ENCODE data around the gene DCTN1. TPM values are rescaled to one million over a fixed set of nuclear protein-coding genes. Genes with fewer than 3 reads are reported as not detected.

Gene DCTN1
- total and polyA plus RNA-seq, 2 donors (not counting 1 experiment from before 2014, with no cell fraction given) = 46.7 to 143 TPM

DNA sequence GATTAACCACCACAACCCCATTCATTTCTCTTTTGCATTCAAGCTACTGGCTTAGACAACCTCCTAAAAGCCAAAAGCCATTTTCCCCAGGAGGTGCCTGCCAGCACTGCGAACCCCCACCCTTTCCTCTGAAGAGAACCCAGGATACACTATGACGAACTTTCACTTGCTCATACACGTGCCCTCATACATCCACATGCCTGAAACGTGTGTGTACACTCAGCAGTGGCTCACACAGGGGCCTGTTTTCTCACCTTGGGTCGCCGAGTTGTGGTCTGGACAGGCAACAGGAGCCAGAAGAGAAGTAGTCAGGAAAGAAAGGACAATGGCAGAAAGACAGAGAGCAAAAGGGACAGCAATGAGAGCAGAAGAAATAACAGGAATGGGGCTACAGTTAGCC is 7.4 kb downstream of the DCTN1 start:
- Mint-ChIP-seq H3K27ac (no peak overlapping the region), H3K4me3 (no peak overlapping the region), H3K27me3 (no peaks in the 10 kb centered on the region), H3K9me3 (ENCODE audit: insufficient read depth) (no peaks in the 10 kb centered on the region), H3K4me1 (no peaks in the 10 kb centered on the region)
- 95% methylated on average over 3 of the region's 6 CpGs for WGBS (ENCODE audit: insufficient coverage)
- Histone ChIP-seq H3K36me3 (replicated peaks in 1 of 2; ENCODE audit: control extremely low read depth in 1 of 2, control insufficient read depth in 1 of 2, extremely low read depth in 1 of 2, insufficient read depth in 2 of 2, low read length in 1 of 2) (peaks cover 3 to 74% of the 10 kb centered on the region in 2 experiments), H4K20me1 (ENCODE audit: control insufficient read depth, insufficient read depth, low read length, poor library complexity, severe bottlenecking) (peaks cover 29% of the 10 kb centered on the region), H3K4me3 (ENCODE audit: control extremely low read depth in 1 of 5, extremely low read depth in 1 of 5, insufficient read depth in 1 of 5, low read depth in 2 of 5, low read length in 4 of 5) (no peak overlapping the region), H2AFZ (ENCODE audit: insufficient read depth, low read depth, low read length, poor library complexity, severe bottlenecking) (no peak overlapping the region), H3K4me2 (replicated peaks; ENCODE audit: low read depth, low read length, poor library complexity, severe bottlenecking) (no peak overlapping the region), H3K9me3 (ENCODE audit: control extremely low read depth in 1 of 3, control insufficient read depth in 2 of 3, insufficient read depth in 1 of 3, low read length in 2 of 3) (no peaks in the 10 kb centered on the region), H3K79me2 (ENCODE audit: control insufficient read depth, insufficient read depth, low read length) (no peaks in the 10 kb centered on the region), H3K27ac (ENCODE audit: low read length in 2 of 2) (no peak overlapping the region), H3K27me3 (replicated peaks in 1 of 4; ENCODE audit: control extremely low read depth in 1 of 4, control insufficient read depth in 3 of 4, insufficient read depth in 4 of 4, low read length in 3 of 4) (no peaks in the 10 kb centered on the region), H3K9ac (ENCODE audit: low read length) (no peak overlapping the region), H3K4me1 (ENCODE audit: control insufficient read depth in 2 of 2, insufficient read depth in 2 of 2, low read length in 2 of 2) (no peaks in the 10 kb centered on the region)
- intact Hi-C loops (cut with micrococcal nuclease) = no loop called here
- no peak for ATAC-seq (ENCODE audit: low read depth)
- ChIA-PET POLR2A (no interaction called here), CTCF (no interaction called here)
- DNase-seq = no peak
- TF ChIP-seq, protein P1, sequence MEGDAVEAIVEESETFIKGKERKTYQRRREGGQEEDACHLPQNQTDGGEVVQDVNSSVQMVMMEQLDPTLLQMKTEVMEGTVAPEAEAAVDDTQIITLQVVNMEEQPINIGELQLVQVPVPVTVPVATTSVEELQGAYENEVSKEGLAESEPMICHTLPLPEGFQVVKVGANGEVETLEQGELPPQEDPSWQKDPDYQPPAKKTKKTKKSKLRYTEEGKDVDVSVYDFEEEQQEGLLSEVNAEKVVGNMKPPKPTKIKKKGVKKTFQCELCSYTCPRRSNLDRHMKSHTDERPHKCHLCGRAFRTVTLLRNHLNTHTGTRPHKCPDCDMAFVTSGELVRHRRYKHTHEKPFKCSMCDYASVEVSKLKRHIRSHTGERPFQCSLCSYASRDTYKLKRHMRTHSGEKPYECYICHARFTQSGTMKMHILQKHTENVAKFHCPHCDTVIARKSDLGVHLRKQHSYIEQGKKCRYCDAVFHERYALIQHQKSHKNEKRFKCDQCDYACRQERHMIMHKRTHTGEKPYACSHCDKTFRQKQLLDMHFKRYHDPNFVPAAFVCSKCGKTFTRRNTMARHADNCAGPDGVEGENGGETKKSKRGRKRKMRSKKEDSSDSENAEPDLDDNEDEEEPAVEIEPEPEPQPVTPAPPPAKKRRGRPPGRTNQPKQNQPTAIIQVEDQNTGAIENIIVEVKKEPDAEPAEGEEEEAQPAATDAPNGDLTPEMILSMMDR (IDR thresholded peaks at IDR 0.05) = no peak
- no peak for TF ChIP-seq EZH2 (IDR thresholded peaks at IDR 0.05; ENCODE audit: borderline replicate concordance, insufficient read depth, low read depth, low read length, poor library complexity, severe bottlenecking)

DNA sequence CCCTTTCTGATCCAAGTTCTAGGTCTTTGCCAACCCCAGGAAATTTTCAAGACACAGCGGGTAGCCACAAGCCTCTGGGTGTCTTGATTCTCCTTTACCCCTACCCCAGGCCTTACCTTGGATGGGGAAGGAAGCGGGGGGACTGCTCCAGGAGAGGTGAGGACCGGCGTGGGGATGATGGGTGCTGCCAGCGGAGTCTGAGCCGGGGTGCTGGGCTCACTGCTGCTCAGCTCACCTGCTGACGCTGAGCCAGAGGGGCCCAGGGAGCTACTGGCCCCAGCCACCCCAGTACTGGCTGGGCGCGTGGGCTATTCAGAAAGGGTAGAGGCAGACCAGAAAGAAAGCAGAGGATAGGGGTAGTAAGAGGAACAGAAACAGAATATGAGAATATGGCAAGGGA is 8.7 kb downstream of the DCTN1 start:
- no peak overlapping the region for H3K9ac ChIP-seq (ENCODE audit: low read length)
- H2AFZ ChIP-seq (ENCODE audit: insufficient read depth, low read depth, low read length, poor library complexity, severe bottlenecking) = no peak overlapping the region
- TF ChIP-seq EZH2 (IDR thresholded peaks at IDR 0.05; ENCODE audit: borderline replicate concordance, insufficient read depth, low read depth, low read length, poor library complexity, severe bottlenecking) = no peak
- TF ChIP-seq, protein P1 (IDR thresholded peaks at IDR 0.05) = no peak
- Mint-ChIP-seq H3K9me3 (ENCODE audit: insufficient read depth) (no peaks in the 10 kb centered on the region), H3K27ac (no peak overlapping the region), H3K4me3 (no peak overlapping the region), H3K4me1 (no peaks in the 10 kb centered on the region), H3K27me3 (no peaks in the 10 kb centered on the region)
- no peaks in the 10 kb centered on the region for H3K4me1 ChIP-seq (ENCODE audit: control insufficient read depth in 2 of 2, insufficient read depth in 2 of 2, low read length in 2 of 2)
- ATAC-seq (ENCODE audit: low read depth) (no peak), DNase-seq (no peak)
- H3K9me3 ChIP-seq (ENCODE audit: control extremely low read depth in 1 of 3, control insufficient read depth in 2 of 3, insufficient read depth in 1 of 3, low read length in 2 of 3) = no peaks in the 10 kb centered on the region
- H4K20me1 ChIP-seq (ENCODE audit: control insufficient read depth, insufficient read depth, low read length, poor library complexity, severe bottlenecking) = peaks cover 29% of the 10 kb centered on the region
- no peaks in the 10 kb centered on the region for H3K27me3 ChIP-seq (replicated peaks in 1 of 4; ENCODE audit: control extremely low read depth in 1 of 4, control insufficient read depth in 3 of 4, insufficient read depth in 4 of 4, low read length in 3 of 4)
- no peaks in the 10 kb centered on the region for H3K79me2 ChIP-seq (ENCODE audit: control insufficient read depth, insufficient read depth, low read length)
- intact Hi-C loops (cut with micrococcal nuclease) = no loop called here
- no peak overlapping the region for H3K4me3 ChIP-seq (ENCODE audit: control extremely low read depth in 1 of 5, extremely low read depth in 1 of 5, insufficient read depth in 1 of 5, low read depth in 2 of 5, low read length in 4 of 5)
- 97% methylated on average over 7 of the region's 9 CpGs for WGBS (ENCODE audit: insufficient coverage)
- H3K36me3 ChIP-seq (replicated peaks in 1 of 2; ENCODE audit: control extremely low read depth in 1 of 2, control insufficient read depth in 1 of 2, extremely low read depth in 1 of 2, insufficient read depth in 2 of 2, low read length in 1 of 2) = peaks cover 0 to 74% of the 10 kb centered on the region in 2 experiments
- POLR2A ChIA-PET = no interaction called here
- CTCF ChIA-PET = no interaction called here
- H3K4me2 ChIP-seq (replicated peaks; ENCODE audit: low read depth, low read length, poor library complexity, severe bottlenecking) = no peak overlapping the region
- no peak overlapping the region for H3K27ac ChIP-seq (ENCODE audit: low read length in 2 of 2)

Measured in B cell (primary cell).